ENCODE results near the gene WDR74. TPM values are rescaled to one million over a fixed set of nuclear protein-coding genes. Genes with fewer than 3 reads are reported as not detected.
"Not testable (repeated sequence)": the region's sequence is repeated elsewhere in the genome, so short reads cannot be mapped to it uniquely, and the experiment has no call there.

The WDR74 gene
- total RNA-seq, 2 donors from 2014 or later, result 19.8 to 55.2 TPM

DNA sequence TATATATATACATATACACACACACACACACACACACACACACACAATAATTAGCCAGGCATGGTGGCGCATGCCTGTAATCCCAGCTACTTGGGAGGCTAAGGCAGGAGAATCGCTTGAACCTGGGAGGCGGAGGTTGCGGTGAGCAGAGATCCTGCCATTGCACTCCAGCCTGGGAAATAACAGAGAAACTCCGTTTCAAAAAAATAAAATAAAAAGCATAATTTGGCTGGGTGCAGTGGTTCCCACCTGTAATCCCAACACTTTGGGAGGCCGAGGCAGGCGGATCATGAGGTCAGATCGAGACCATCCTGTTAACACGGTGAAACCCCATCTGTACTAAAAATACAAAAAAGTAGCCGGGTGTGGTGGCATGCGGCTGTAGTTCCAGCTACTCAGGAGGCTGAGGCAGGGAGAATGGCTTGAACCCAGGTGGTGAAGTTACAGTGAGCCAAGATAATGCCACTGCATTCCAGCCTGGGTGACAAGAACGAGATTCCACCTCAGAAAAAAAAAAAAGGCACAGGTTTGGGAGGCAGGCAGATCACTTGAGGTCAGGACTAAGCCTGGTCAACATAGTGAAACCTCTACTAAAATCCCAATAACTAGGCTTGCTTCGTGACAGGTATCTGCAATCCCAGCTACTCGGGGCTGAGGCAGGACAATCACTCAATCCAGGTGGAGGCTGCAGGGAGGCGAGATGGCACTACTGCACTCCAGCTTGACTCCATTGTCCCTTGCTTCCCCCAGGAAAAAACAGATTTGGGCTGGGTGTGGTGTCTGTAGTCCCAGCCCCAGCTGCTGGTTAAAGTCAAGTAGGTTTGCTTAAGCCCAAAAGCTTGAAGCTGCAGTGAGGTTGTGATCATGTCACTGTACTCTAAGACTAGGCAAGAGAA lies 11.8 kb upstream of the WDR74 start:
- H3K27ac ChIP-seq, result no peak overlapping the region
- H3K36me3 ChIP-seq, result peaks cover 24% of the 10 kb centered on the region
- peaks cover 15 to 20% of the 10 kb centered on the region in 2 donors for H3K4me1 ChIP-seq (ENCODE audit: control insufficient read depth in 1 of 2, low read depth in 2 of 2)
- no peak overlapping the region for H3K4me3 ChIP-seq
- H3K27me3 ChIP-seq (replicated peaks; ENCODE audit: insufficient read depth), result no peaks in the 10 kb centered on the region
- no peaks in the 10 kb centered on the region for H3K9me3 ChIP-seq
- ATAC-seq (ENCODE audit: insufficient number of reproducible peaks, low FRiP score, low read depth), result no peak
- TF ChIP-seq, protein P1, sequence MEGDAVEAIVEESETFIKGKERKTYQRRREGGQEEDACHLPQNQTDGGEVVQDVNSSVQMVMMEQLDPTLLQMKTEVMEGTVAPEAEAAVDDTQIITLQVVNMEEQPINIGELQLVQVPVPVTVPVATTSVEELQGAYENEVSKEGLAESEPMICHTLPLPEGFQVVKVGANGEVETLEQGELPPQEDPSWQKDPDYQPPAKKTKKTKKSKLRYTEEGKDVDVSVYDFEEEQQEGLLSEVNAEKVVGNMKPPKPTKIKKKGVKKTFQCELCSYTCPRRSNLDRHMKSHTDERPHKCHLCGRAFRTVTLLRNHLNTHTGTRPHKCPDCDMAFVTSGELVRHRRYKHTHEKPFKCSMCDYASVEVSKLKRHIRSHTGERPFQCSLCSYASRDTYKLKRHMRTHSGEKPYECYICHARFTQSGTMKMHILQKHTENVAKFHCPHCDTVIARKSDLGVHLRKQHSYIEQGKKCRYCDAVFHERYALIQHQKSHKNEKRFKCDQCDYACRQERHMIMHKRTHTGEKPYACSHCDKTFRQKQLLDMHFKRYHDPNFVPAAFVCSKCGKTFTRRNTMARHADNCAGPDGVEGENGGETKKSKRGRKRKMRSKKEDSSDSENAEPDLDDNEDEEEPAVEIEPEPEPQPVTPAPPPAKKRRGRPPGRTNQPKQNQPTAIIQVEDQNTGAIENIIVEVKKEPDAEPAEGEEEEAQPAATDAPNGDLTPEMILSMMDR (IDR thresholded peaks at IDR 0.05), result no peak
- DNase-seq (ENCODE audit: low spot score), result no peak

DNA sequence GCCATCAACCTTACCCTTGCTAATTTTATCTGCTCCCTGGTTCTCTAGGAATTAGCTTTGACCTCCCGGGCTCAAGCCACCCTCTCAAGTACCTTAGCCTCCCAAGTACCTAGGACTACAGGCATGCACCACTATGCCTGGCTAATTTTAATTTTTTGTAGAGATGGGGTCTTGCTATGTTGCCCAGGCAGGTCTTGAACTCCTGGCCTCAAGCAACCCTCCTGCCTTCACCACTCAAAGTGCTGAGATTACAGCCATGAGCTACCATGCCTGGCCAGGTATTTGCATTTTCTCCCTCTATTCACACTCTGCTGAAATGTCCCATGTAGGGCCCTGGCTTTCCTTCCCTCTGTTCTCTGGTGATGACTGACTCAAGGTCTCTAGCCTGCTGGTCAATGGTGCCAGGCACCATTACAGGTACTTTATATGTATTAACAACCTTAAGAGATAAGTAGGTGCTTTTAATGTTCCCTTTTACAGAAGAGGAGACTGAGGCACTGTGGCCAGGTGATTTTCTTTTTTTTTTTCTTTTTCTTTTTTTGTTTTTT lies 8.5 kb upstream of the WDR74 start:
- Histone ChIP-seq H3K9me3 (no peaks in the 10 kb centered on the region), H3K4me1 (ENCODE audit: control insufficient read depth in 1 of 2, low read depth in 2 of 2) (peaks cover 0 to 1% of the 10 kb centered on the region in 2 donors), H3K27me3 (replicated peaks; ENCODE audit: insufficient read depth) (no peaks in the 10 kb centered on the region), H3K27ac (no peak overlapping the region), H3K36me3 (peaks cover 11% of the 10 kb centered on the region), H3K4me3 (no peak overlapping the region)
- DNase-seq (ENCODE audit: low spot score) (no peak), ATAC-seq (ENCODE audit: insufficient number of reproducible peaks, low FRiP score, low read depth) (no peak)
- TF ChIP-seq, protein P1 (IDR thresholded peaks at IDR 0.05), result no peak

DNA sequence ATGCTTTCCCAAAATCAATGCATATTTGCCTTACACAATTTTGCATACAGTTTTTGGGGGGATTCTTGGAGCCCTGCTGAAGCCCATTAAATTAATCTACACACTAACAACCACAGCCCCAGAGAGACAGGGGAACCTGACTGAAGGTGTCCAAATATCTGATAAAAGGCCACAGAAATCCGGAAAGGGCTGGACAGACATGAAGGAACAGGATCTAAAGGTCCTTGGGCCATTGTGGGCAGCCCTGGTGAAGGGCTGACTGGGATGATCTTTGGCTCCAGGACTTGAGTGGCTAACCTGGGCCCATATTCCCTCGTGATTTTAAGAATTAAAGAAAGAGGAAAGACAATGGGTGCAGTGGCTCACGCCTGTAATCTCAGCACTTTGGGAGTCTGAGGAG lies 6.8 kb upstream of the WDR74 start:
- no peaks in the 10 kb centered on the region for H3K9me3 ChIP-seq
- no peak overlapping the region for H3K27ac ChIP-seq

DNA sequence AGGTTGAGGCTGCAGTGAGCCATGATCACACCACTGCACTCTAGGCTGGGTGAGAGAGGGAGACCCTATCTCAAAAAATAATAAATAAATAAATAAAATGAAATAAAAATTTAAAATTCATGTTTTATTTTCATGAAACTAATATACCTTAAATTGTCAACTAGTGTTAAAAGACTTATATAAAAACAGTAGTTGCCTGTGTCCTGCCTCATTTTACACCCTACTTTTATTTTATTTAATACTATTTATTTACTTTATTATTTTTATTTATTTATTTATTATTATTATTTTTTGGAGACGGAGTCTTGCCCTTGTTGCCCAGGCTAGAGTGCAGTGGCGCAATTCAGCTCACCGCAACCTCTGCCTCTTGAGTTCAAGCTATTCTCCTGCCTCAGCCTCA lies 4.8 kb upstream of the WDR74 start:
- DNase-seq (ENCODE audit: low spot score), result no peak
- no peak for ATAC-seq (ENCODE audit: insufficient number of reproducible peaks, low FRiP score, low read depth)
- TF ChIP-seq, protein P1 (IDR thresholded peaks at IDR 0.05), result no peak

More for the DNA sequence above, 6.8 kb upstream of the WDR74 start:
- ATAC-seq (ENCODE audit: insufficient number of reproducible peaks, low FRiP score, low read depth), result no peak
- no peaks in the 10 kb centered on the region for H3K36me3 ChIP-seq
- TF ChIP-seq, protein P1 (IDR thresholded peaks at IDR 0.05), result no peak
- DNase-seq (ENCODE audit: low spot score), result no peak
- H3K4me1 ChIP-seq (ENCODE audit: control insufficient read depth in 1 of 2, low read depth in 2 of 2), result peaks cover 3 to 9% of the 10 kb centered on the region in 2 donors
- H3K4me3 ChIP-seq, result no peak overlapping the region
- H3K27me3 ChIP-seq (replicated peaks; ENCODE audit: insufficient read depth), result no peaks in the 10 kb centered on the region

DNA sequence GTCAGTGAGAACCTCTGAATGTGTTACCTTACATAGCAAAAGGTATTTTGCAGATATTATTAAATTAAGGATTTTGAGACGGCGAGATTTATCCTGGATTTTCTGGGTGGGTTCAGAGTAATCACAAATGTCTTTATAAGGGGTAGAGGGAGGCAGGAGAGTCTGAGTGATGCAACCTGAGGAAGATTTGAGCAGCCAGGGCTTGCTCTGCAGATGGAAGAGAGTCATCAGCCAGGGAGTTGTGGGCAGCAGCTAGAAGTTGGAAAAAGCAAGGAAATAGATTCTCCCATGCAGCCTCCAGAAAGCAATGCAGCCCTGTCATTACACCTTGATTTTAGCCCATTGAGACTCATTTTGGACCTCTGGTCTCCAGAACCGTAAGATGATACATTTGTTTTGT lies 4.1 kb upstream of the WDR74 start:
- DNase-seq (ENCODE audit: low spot score), result no peak
- no peak for ATAC-seq (ENCODE audit: insufficient number of reproducible peaks, low FRiP score, low read depth)
- no peak overlapping the region for H3K27ac ChIP-seq
- no peaks in the 10 kb centered on the region for H3K9me3 ChIP-seq
- no peaks in the 10 kb centered on the region for H3K27me3 ChIP-seq (replicated peaks; ENCODE audit: insufficient read depth)
- H3K4me1 ChIP-seq (ENCODE audit: control insufficient read depth in 1 of 2, low read depth in 2 of 2), result peaks cover 5 to 14% of the 10 kb centered on the region in 2 donors
- TF ChIP-seq, protein P1 (IDR thresholded peaks at IDR 0.05), result no peak
- no peak overlapping the region for H3K4me3 ChIP-seq
- no peaks in the 10 kb centered on the region for H3K36me3 ChIP-seq

More for the DNA sequence above, 4.8 kb upstream of the WDR74 start:
- Histone ChIP-seq H3K9me3 (no peaks in the 10 kb centered on the region), H3K4me1 (ENCODE audit: control insufficient read depth in 1 of 2, low read depth in 2 of 2) (peaks cover 3 to 9% of the 10 kb centered on the region in 2 donors), H3K36me3 (no peaks in the 10 kb centered on the region), H3K4me3 (no peak overlapping the region), H3K27me3 (replicated peaks; ENCODE audit: insufficient read depth) (no peaks in the 10 kb centered on the region), H3K27ac (no peak overlapping the region)

DNA sequence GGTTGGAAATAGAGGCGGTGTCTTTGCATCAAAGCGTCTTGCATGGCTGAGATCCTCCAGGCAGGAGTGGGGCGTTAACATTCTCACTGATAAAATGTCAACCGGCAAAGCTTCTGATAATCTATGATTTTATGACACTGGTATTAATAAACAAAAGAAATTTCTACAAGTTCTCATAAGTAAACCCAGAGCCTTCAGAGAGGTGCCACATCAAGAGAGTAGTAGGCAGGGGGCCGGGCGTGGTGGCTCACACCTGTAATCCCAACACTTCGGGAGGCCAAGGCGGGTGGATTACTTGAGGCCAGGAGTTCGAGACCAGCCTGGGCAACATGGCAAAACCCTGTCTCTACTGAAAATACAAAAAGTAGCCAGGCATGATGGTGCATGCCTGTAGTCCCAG lies 3.5 kb upstream of the WDR74 start:
- not testable (repeated sequence) for ATAC-seq (ENCODE audit: insufficient number of reproducible peaks, low FRiP score, low read depth); DNase-seq (ENCODE audit: low spot score); H3K36me3 ChIP-seq; H3K27me3 ChIP-seq (replicated peaks; ENCODE audit: insufficient read depth); H3K9me3 ChIP-seq
- peaks cover 7 to 20% of the 10 kb centered on the region in 2 donors for H3K4me1 ChIP-seq (ENCODE audit: control insufficient read depth in 1 of 2, low read depth in 2 of 2)
- H3K27ac ChIP-seq, result peak overlapping the region; percentile 97 to 100
- H3K4me3 ChIP-seq, result peak overlapping the region; percentile 85

All from thoracic aorta (tissue), 2 donors.